Left colon (tissue), 2 donors: Measurements from ENCODE around the gene CCDC85C. TPM values are rescaled to one million over a fixed set of nuclear protein-coding genes. Genes with fewer than 3 reads are reported as not detected.

Experiments used
- ATAC-seq: fragments of 200-7000 bp; cut with Tn5 transposase; one replicate; pipeline ENCODE4 v1.9.1; 2020; ENCODE audit warnings: mild to moderate bottlenecking, moderate library complexity
- DNase-seq, 2 donors: peaks; one replicate each; pipeline ENCODE4 v3.0.0-alpha.2; 2020
- intact Hi-C, 2 donors: fragments of 100-400 bp; cut with DNase I in 1 of 2; cut with micrococcal nuclease in 1 of 2; formaldehyde crosslinking; loops; one replicate each; pipeline versions ENCODE4 v1.11.2 to v1.14.0; 2022; cut with DNase I, micrococcal nuclease
- total RNA-seq, 2 donors: library from RNA; stranded (reverse); fragmentation: NEBNext Ultra II Directional; extraction: Animal tissue kit (Norgen Biotek cat#: 25700); gene quantifications; one replicate each; pipeline ENCODE4 v1.2.1, GENCODE V29; 2021
- donor health status: DM: no; HTN: no; CAD: no.
- donor health status: DM: yes; HTN: yes; CAD: no.

Gene CCDC85C
- total RNA-seq, 2 donors from 2014 or later, result 66.3 to 68.1 TPM

- no peak for ATAC-seq
- DNase-seq, result no peak
- intact Hi-C loops, result no loop called here
These were observed 124.7 kb downstream of the CCDC85C start for GRCh38 chr14:99479160-99479905.

DNA sequence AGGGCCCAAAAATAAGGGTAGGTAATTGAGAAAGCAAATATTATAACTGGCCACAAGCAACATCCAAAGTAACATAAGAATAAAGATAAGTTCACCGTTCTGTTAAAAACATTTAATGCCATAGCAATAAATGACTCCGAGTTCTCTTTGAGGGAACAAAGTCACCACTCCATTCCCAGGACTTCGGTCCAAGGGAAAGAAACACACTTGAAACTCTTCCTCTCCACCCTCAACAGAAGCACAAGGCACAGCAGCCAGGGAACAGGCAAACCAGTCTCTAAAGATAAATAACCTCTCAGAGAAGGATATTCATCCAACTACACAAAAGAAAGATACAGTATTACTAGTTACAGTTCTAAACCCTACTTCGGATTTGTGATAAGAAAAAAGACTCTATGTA is 125.9 kb downstream of the CCDC85C start:
- no peak for ATAC-seq
- DNase-seq, result no peak
- intact Hi-C loops, result no loop called here

DNA sequence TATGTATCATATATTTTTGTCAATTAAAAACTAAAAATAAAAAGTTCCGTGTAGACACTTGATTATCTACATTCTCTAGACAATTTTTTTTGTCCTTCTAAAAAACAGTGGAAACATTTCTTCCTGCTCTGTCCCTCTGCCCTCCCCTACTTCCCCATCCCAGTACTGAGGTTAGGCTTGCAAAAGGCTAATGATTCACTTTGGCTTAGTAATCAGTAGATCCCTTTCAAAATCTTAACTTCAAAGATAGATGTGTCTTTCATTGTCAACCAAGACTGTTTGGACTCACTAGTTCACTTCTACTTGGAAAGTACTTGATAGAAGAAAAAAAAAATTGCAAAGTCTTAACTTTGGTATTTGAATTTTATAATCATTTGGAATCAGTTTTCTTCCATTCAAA is 127.1 kb downstream of the CCDC85C start:
- intact Hi-C loops, result no loop called here
- no peak for ATAC-seq

DNA sequence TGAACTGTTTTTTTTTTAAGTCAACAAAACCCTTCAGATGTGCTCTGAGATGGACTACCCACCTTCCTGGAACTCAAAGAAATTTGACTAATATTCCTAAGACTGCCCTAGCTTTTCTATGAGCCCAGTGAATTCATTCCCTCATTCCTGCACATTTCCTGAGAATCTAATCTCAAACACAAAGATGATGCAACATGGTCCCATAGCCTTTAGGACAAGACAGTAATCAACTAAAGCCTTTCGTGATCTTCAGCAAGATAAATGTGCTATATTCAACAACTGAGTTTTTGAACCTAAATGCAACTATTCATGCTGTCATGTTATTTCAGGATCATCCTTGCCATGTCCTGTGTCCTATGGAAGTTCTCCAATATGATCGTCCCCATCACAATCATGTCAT is 128.3 kb downstream of the CCDC85C start:
- ATAC-seq, result no peak

More for the DNA sequence above, 127.1 kb downstream of the CCDC85C start:
- no peak for DNase-seq

GRCh38 chr14:99475179-99475578 is 128.8 kb downstream of the CCDC85C start:
- DNase-seq, result no peak
- intact Hi-C loops, result no loop called here
- ATAC-seq, result no peak

More for the DNA sequence above, 128.3 kb downstream of the CCDC85C start:
- intact Hi-C loops, result no loop called here
- no peak for DNase-seq

- ATAC-seq (no peak), DNase-seq (no peak)
- intact Hi-C loops, result no loop called here
These were observed 130.5 kb downstream of the CCDC85C start for GRCh38 chr14:99473458-99473857.

GRCh38 chr14:99472937-99473336 is 131.1 kb downstream of the CCDC85C start:
- intact Hi-C loops, result no loop called here
- ATAC-seq, result no peak
- DNase-seq, result no peak

- intact Hi-C loops, result no loop called here
- no peak for ATAC-seq
- no peak for DNase-seq
These were observed 132.3 kb downstream of the CCDC85C start for GRCh38 chr14:99471731-99472130.

DNA sequence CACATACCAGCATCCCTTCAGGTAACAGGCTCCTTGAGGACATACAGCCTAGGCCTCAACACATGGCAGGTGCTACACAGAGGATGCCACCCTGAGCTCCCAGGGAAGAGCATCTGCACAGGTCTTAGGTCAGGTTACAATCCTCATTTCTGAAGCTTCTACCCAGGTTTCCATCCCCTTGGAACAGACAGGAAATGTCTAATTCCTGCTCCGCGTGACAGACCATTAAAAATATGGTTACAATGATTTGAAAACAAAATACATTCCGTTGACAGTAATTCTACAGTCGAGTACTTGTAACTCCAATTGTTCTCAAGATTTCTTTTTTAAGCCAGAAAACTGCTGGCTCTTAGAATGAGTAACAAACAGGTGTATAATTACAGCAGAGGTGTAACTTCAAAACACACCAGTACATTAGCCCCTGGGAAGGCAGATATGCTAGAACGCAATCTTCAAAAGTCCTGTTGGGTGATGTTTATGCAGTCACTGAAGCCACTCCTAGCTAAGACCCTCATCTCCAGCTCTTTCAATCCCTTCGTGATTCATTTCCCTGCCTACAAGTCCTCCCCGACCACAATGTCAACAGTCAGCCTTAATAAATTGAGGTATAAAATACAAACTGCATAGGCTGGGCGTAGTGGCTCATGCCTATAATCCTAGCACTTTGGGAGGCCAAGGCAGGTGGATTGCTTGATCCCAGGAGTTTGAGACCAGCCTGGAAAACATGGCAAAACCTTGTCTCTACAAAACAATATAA is 135.0 kb downstream of the CCDC85C start:
- ATAC-seq (peak; percentile 22), DNase-seq (no peak)
- intact Hi-C loops, result no loop called here

DNA sequence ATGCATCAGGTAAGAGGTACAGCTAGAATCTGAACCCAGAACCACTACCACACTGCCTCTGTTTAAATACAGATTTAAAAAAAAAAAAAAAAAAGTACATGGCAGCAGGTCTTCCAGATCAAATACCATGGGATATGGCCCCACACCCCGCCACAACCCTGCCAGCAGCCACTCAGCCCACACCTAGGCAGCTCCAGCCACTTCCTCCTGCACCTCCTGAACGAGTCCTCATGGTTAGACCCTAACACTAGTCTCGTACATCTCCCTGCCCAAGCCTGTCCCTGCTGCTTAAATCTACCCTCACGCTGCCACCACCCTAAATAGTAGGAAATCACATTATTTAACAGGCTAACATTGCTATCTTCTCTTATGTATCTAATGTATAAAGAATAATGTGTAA is 135.9 kb downstream of the CCDC85C start:
- intact Hi-C loops, result no loop called here
- DNase-seq, result peak in 1 of 2 donors; percentile 19

DNA sequence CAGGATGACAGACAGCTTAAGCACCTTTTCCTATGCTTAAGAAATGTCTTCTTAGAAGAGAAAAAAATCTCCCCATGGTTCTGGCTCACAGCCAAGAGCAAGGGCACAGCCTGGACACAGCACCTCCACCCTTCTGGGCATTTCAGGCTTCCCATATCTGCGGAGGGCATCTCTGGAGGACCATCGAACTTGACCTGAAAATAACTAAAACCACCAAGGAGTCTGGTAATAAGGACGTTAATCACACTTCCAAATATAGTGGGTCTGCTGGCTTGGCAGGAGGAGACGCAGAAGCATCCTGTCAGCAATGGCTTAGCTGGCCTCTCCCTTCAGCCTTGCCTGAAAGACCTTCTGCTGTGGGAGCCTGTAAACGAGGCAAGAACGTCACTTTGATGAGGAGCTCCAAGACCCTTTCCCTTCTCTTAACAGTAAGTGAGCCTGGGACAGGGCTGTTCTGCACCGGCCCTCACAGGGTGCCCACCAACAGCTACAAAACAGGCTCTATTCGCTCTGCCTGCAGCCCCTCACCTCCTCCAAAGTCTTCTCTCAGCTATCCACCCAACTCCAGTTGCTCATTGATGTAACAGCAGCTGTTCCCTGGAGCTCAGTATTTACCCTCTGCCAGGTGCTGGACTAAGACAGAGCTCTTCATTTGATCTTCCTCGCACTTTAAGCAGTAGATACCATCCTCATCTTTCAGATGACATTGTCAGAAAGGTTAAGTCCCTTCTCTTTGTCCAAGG is 136.5 kb downstream of the CCDC85C start:
- peak; percentile 5 for ATAC-seq
- no peak for DNase-seq

More for the DNA sequence above, 135.9 kb downstream of the CCDC85C start:
- peak; percentile 89 for ATAC-seq

GRCh38 chr14:99466758-99467157 is 137.2 kb downstream of the CCDC85C start:
- intact Hi-C loops, result no loop called here
- no peak for DNase-seq

More for the DNA sequence above, 136.5 kb downstream of the CCDC85C start:
- intact Hi-C loops, result no loop called here

GRCh38 chr14:99465288-99465687 is 138.7 kb downstream of the CCDC85C start:
- intact Hi-C loops, result no loop called here
- no peak for DNase-seq
- ATAC-seq, result no peak

More at GRCh38 chr14:99466758-99467157, 137.2 kb downstream of the CCDC85C start:
- no peak for ATAC-seq

DNA sequence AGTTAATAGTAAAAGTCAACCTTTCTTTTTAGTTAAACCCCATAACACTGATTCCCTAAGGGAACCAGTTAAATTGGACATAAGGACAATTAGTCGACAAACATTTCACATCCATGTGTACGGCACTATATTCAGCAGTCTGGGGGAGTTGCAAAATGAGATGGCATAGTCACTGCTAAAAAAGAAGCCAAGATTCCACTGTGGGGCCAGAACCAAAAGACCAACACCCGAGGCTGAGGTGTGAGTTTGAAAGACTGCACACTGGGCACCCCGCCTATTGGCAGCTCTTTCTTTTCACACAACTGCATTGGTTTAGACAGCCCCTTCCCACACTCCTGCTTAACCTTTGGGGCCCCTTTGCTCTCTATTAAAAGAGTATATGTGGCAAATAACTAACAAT is 140.0 kb downstream of the CCDC85C start:
- intact Hi-C loops, result no loop called here
- no peak for ATAC-seq

DNA sequence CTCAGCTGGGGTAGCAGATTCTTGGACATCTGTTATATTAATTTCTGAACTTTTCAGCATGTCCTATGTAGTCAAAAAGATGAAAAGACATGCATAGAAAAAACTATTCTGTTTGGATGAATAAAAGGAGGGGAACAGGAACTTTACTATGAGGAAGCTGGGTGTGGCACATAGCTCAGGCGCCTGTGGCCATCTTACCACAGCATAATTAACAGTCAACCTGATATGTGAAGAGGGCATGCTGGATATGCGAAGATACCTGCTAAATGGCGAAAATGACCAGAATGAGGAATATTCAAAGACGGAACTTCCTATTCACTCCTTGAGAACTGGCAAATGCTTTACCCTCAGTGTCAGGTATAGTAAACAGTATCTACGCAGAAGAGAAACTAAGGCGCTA is 141.8 kb downstream of the CCDC85C start:
- intact Hi-C loops, result no loop called here
- DNase-seq, result no peak
- ATAC-seq, result peak; percentile 58

More for the DNA sequence above, 140.0 kb downstream of the CCDC85C start:
- no peak for DNase-seq

DNA sequence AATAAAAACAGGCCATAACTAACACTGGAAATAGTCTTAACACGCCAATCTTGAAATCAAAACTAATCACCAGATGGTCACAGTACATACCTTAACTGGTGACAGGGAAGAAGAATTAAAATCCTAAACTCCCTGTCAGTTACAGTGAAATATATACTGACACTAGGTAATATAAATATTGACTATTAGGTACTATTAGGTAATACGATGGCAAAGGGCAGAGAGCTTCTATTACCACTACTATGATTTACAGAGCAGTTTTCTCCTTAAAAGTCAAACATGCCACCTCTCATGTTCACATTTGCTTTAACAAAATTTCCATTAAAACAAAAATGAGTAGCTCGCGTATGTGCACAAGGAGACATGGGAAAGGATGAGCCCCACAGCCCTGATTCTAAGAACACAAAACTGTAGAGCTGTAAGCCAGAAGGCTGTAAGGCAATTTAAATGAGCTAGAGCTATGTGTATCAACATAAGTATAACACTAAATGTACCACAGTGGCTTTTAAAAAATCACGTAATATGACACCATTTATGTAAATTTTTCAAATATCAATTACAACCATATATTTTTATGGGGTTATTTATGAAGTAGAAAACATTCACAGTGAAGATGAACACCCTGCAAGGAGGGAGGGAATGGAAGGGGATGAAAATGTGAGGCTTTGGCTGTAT is 142.5 kb downstream of the CCDC85C start:
- ATAC-seq, result no peak
- DNase-seq, result no peak
- intact Hi-C loops, result no loop called here

DNA sequence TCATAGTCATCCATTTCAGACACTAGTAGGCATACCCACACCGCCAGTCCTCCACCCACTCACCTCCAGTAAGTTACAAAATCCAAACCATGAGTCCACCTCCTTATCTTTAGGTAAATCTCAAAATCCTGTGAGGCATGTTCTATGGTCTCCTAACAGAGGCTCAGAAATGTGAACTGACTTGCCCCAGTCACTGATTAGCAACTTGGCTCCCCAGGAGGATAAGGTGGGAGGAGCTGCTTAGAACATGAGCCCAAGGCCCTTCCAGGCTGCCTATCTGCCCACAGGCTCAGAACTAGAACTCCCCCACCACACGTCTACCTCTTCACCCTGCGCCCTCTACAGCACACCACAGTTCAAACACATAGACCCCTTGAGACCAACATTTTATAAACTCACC is 143.2 kb downstream of the CCDC85C start:
- ATAC-seq, result no peak
- intact Hi-C loops, result no loop called here

GRCh38 chr14:99459481-99460100 is 144.4 kb downstream of the CCDC85C start:
- DNase-seq, result no peak
- intact Hi-C loops, result no loop called here
- no peak for ATAC-seq

More for the DNA sequence above, 143.2 kb downstream of the CCDC85C start:
- DNase-seq, result no peak

DNA sequence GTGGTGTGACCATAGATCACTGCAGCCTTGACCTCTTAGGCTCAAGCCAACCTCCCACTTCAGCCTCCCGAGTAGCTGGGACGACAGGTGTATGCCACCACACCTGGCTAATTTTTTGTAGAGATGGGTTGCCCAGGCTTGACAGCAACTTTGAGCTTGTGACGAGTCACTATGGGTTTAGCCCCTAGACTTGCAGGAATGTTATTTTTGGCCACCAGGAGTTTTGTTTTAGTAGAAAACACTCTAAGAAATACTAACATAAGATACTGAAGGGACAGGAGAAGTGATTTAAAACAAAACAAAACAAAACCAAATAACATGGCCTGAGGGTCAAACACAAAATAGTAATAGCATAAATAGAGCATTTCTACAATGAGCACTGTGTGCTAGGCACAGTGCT is 149.8 kb downstream of the CCDC85C start:
- intact Hi-C loops, result no loop called here
- DNase-seq (no peak), ATAC-seq (no peak)
